Ureter (tissue), 1 donor: ENCODE results near the gene DGKG. TPM values are rescaled to one million over a fixed set of nuclear protein-coding genes. Genes with fewer than 3 reads are reported as not detected.

ENCODE experiments used
- DNase-seq: peaks from one replicate; pipeline ENCODE4 v3.0.0-alpha.2; 2020; ENCODE audit warnings: low spot score
- total RNA-seq: library from RNA; stranded (reverse); gene quantifications from one replicate; pipeline ENCODE4 v1.2.4, GENCODE V29; 2023
- donor health status: DM: yes; HTN: yes; CAD: no.

The DGKG gene
- total RNA-seq, 1 donor from 2014 or later: 16.2 TPM

- no peak for DNase-seq
These were observed 43.9 kb downstream of the DGKG start for GRCh38 chr3:186318135-186318534.

GRCh38 chr3:186317478-186317877, 44.6 kb downstream of the DGKG start:
- DNase-seq: no peak

GRCh38 chr3:186316666-186317260, 45.3 kb downstream of the DGKG start:
- DNase-seq: no peak

- no peak for DNase-seq
These were observed 46.3 kb downstream of the DGKG start for GRCh38 chr3:186315581-186316354.

- DNase-seq: no peak
These were observed 47.1 kb downstream of the DGKG start for GRCh38 chr3:186314896-186315295.

GRCh38 chr3:186311441-186311840, 50.6 kb downstream of the DGKG start:
- DNase-seq: no peak

- DNase-seq: no peak
These were observed 53.5 kb downstream of the DGKG start for GRCh38 chr3:186308549-186308948.

GRCh38 chr3:186307594-186308221, 54.3 kb downstream of the DGKG start:
- DNase-seq: no peak

- no peak for DNase-seq
These were observed 56.7 kb downstream of the DGKG start for GRCh38 chr3:186305286-186305685.

- DNase-seq: no peak
These were observed 58.1 kb downstream of the DGKG start for GRCh38 chr3:186303965-186304364.

- DNase-seq: no peak
These were observed 62.7 kb downstream of the DGKG start for GRCh38 chr3:186299327-186299726.

GRCh38 chr3:186298876-186299275, 63.2 kb downstream of the DGKG start:
- no peak for DNase-seq

- no peak for DNase-seq
These were observed 71.2 kb downstream of the DGKG start for GRCh38 chr3:186290796-186291195.

GRCh38 chr3:186287711-186288110, 74.3 kb downstream of the DGKG start:
- DNase-seq: no peak

GRCh38 chr3:186286114-186286513, 75.9 kb downstream of the DGKG start:
- no peak for DNase-seq

- no peak for DNase-seq
These were observed 77.4 kb downstream of the DGKG start for GRCh38 chr3:186284661-186285060.

- no peak for DNase-seq
These were observed 77.7 kb downstream of the DGKG start for GRCh38 chr3:186284349-186284652.

- DNase-seq: no peak
These were observed 78.2 kb downstream of the DGKG start for GRCh38 chr3:186283651-186284348.

GRCh38 chr3:186283096-186283495, 78.9 kb downstream of the DGKG start:
- DNase-seq: no peak

GRCh38 chr3:186281176-186281575, 80.9 kb downstream of the DGKG start:
- no peak for DNase-seq

GRCh38 chr3:186280737-186281136, 81.3 kb downstream of the DGKG start:
- no peak for DNase-seq

- DNase-seq: no peak
These were observed 84.6 kb downstream of the DGKG start for GRCh38 chr3:186277268-186277909.
